ENCODE data around the gene NUP98.

The NUP98 gene

GRCh38 chr11:3797329-3798090, at the start of gene NUP98:
NUP98 (minus strand) TSS chr11:3797554; CDS start chr11:3782117, 15,437 bp downstream.
- H3K4me3 ChIP-seq (ENCODE audit: control insufficient read depth, low read depth, low read length) = peak within 1 kb of the TSS; percentile 95
- TF ChIP-seq CTCF (conservative IDR thresholded peaks at IDR 0.05; ENCODE audit: control insufficient read depth, insufficient read depth, low read depth, low read length) = no peak
- peak; percentile 99 for DNase-seq (ENCODE audit: low read depth)

- TF ChIP-seq CTCF (conservative IDR thresholded peaks at IDR 0.05; ENCODE audit: control insufficient read depth, insufficient read depth, low read depth, low read length) = no peak
- no peak overlapping the region for H3K4me3 ChIP-seq (ENCODE audit: control insufficient read depth, low read depth, low read length)
- no peak for DNase-seq (ENCODE audit: low read depth)
Measured at GRCh38 chr11:3845670-3846069, 48.3 kb upstream of the NUP98 start.

DNA sequence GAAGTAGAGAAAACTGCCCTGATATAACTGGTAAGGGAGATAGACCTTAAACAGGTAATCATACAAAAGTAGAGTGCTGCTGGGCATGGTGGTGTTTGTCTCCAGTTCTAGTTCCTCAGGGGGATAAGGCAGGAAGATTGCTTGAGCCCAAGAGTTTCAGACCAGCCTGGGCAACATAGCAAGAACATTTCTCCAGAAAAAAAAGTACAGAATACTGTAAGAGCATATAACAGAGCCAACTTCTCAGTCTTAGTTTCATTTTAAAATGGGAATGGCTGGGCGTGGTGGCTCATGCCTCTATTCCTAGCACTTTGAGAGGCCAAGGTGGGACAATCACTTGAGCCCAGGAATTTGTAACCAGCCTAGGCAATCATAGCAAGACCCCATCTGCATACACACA, 47.9 kb upstream of the NUP98 start:
- H3K4me3 ChIP-seq (ENCODE audit: control insufficient read depth, low read depth, low read length) = no peak overlapping the region
- TF ChIP-seq CTCF (conservative IDR thresholded peaks at IDR 0.05; ENCODE audit: control insufficient read depth, insufficient read depth, low read depth, low read length) = no peak
- DNase-seq (ENCODE audit: low read depth) = no peak

GRCh38 chr11:3843326-3843725, 46.0 kb upstream of the NUP98 start:
- DNase-seq (ENCODE audit: low read depth) = no peak
- TF ChIP-seq CTCF (conservative IDR thresholded peaks at IDR 0.05; ENCODE audit: control insufficient read depth, insufficient read depth, low read depth, low read length) = no peak

DNA sequence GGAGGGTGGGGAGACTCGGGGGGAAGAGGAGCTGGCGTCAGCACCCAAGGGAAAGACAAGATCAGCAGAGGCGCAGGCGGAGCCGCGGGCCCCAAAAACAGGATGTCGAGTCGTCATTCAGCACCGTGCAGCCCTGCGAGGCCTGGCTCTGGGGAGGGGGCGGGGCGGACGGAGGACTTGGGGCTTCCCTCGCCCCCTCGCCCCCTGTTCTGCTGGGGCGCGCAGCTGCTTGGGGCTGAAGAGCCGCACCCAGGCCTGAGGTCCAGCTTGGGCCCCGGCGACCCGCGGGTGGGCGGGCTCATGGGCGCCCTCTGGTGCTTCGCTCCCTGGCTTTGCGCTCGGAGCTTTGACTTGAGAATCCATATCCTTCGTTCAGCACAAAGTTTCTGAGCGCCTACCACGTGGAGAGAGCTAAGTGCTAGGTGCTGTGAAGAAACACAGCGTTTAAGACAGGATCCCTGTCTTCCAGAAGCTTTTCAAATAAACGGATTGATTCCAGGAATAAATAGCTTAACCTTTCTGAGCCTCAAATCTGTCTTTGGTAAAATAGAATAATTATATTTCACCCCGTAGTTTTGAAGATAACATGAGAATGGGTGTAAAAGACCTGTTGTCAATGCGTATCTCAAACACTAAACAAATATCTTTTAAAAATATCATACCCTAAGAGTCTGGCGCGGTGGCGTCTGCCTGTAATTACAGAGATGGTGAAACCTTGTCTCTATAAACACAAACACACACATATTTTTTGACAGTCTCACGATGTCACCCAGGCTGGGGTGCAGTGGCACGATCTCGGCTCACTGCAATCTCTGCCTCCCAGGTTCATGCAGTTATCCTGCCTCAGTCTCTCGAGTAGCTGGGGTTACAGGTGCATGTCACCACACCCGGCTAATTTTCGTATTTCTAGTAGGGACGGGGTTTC, 44.3 kb upstream of the NUP98 start:
- H3K4me3 ChIP-seq (ENCODE audit: control insufficient read depth, low read depth, low read length) = peak overlapping the region; percentile 49
- DNase-seq (ENCODE audit: low read depth) = peak; percentile 84
- peak; percentile 72 for TF ChIP-seq CTCF (conservative IDR thresholded peaks at IDR 0.05; ENCODE audit: control insufficient read depth, insufficient read depth, low read depth, low read length)

More at GRCh38 chr11:3843326-3843725, 46.0 kb upstream of the NUP98 start:
- H3K4me3 ChIP-seq (ENCODE audit: control insufficient read depth, low read depth, low read length) = no peak overlapping the region

GRCh38 chr11:3840870-3841425, 43.6 kb upstream of the NUP98 start, which contains the start of gene RHOG:
RHOG (minus strand) TSS chr11:3840959; CDS start chr11:3828138, 12,821 bp downstream.
- peak within 1 kb of the TSS; percentile 55 for H3K4me3 ChIP-seq (ENCODE audit: control insufficient read depth, low read depth, low read length)
- TF ChIP-seq CTCF (conservative IDR thresholded peaks at IDR 0.05; ENCODE audit: control insufficient read depth, insufficient read depth, low read depth, low read length) = no peak
- DNase-seq (ENCODE audit: low read depth) = peak; percentile 91
